Measurements from ENCODE around the gene BUD13.

The BUD13 gene

GRCh38 chr11:116727990-116728389, 44.8 kb downstream of the BUD13 start:
- TF ChIP-seq SIN3A (IDR thresholded peaks at IDR 0.05; ENCODE audit: borderline replicate concordance, insufficient read depth, low read length), result no peak
- no peak for TF ChIP-seq REST (IDR thresholded peaks at IDR 0.05; ENCODE audit: insufficient read depth in 1 of 2, low read depth in 2 of 2, low read length in 2 of 2)
- TF ChIP-seq FOXP2 (optimal IDR thresholded peaks at IDR 0.05; ENCODE audit: borderline replicate concordance, extremely low read depth, extremely low read length, insufficient read depth), result no peak
- no peak for TF ChIP-seq POLR2AphosphoS5 (IDR thresholded peaks at IDR 0.05; ENCODE audit: low read depth, low read length)
- TF ChIP-seq TAF1 (IDR thresholded peaks at IDR 0.05; ENCODE audit: borderline replicate concordance, insufficient read depth, low read length), result no peak

GRCh38 chr11:116725434-116726221, 47.2 kb downstream of the BUD13 start:
- TF ChIP-seq TAF1 (IDR thresholded peaks at IDR 0.05; ENCODE audit: borderline replicate concordance, insufficient read depth, low read length), result no peak

DNA sequence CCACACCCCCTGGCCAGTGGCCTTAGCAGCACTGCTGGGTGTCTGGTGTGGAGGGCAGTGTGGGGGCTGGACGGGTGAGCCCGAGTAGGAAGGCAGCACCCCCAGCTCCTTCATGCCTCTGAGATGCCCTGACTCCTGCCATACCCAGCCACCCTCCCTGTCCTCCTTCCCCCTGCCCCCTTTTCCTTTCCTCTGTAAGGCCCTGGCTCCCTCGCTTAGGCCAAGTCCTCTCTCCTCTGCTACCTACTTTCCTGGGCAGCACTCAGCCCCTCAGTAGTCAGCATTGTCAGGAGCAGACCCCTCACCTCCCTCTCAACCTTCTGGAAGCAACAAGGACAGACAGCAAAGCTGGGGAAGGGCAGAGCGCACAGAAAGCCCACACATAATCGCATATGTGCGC, 48.0 kb downstream of the BUD13 start:
- no peak for TF ChIP-seq TAF1 (IDR thresholded peaks at IDR 0.05; ENCODE audit: borderline replicate concordance, insufficient read depth, low read length)
- TF ChIP-seq FOXP2 (optimal IDR thresholded peaks at IDR 0.05; ENCODE audit: borderline replicate concordance, extremely low read depth, extremely low read length, insufficient read depth), result no peak
- no peak for TF ChIP-seq POLR2AphosphoS5 (IDR thresholded peaks at IDR 0.05; ENCODE audit: low read depth, low read length)
- no peak for TF ChIP-seq REST (IDR thresholded peaks at IDR 0.05; ENCODE audit: insufficient read depth in 1 of 2, low read depth in 2 of 2, low read length in 2 of 2)
- TF ChIP-seq SIN3A (IDR thresholded peaks at IDR 0.05; ENCODE audit: borderline replicate concordance, insufficient read depth, low read length), result no peak

GRCh38 chr11:116723511-116723910, 49.3 kb downstream of the BUD13 start:
- TF ChIP-seq FOXP2 (optimal IDR thresholded peaks at IDR 0.05; ENCODE audit: borderline replicate concordance, extremely low read depth, extremely low read length, insufficient read depth) (no peak), SIN3A (IDR thresholded peaks at IDR 0.05; ENCODE audit: borderline replicate concordance, insufficient read depth, low read length) (no peak)

- TF ChIP-seq FOXP2 (optimal IDR thresholded peaks at IDR 0.05; ENCODE audit: borderline replicate concordance, extremely low read depth, extremely low read length, insufficient read depth) (no peak), SIN3A (IDR thresholded peaks at IDR 0.05; ENCODE audit: borderline replicate concordance, insufficient read depth, low read length) (no peak), REST (IDR thresholded peaks at IDR 0.05; ENCODE audit: insufficient read depth in 1 of 2, low read depth in 2 of 2, low read length in 2 of 2) (no peak), TAF1 (IDR thresholded peaks at IDR 0.05; ENCODE audit: borderline replicate concordance, insufficient read depth, low read length) (no peak), POLR2AphosphoS5 (IDR thresholded peaks at IDR 0.05; ENCODE audit: low read depth, low read length) (no peak)
Observed at GRCh38 chr11:116721988-116722387, 50.8 kb downstream of the BUD13 start.

DNA sequence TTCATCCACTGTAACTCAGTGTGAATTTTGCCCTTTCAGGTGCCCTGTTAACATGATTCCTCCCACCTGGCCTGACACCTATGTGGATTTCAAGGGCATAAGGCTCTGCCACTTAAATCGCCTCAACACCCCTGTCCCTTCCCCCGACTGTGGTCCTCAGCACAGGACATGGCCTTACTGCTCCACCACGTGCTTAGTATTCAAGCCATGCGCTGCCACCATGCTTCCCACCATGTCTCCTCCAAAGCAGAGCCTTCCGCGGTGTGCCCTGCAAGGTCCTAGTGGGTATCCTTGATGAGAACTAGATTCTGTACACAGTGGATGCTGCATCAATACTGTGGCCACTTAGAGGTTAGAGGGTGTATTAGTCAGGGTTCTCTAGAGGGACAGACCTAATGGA, 51.9 kb downstream of the BUD13 start:
- TF ChIP-seq SIN3A (IDR thresholded peaks at IDR 0.05; ENCODE audit: borderline replicate concordance, insufficient read depth, low read length) (no peak), FOXP2 (optimal IDR thresholded peaks at IDR 0.05; ENCODE audit: borderline replicate concordance, extremely low read depth, extremely low read length, insufficient read depth) (no peak), REST (IDR thresholded peaks at IDR 0.05; ENCODE audit: insufficient read depth in 1 of 2, low read depth in 2 of 2, low read length in 2 of 2) (no peak), POLR2AphosphoS5 (IDR thresholded peaks at IDR 0.05; ENCODE audit: low read depth, low read length) (no peak)
